ENCODE results near the gene RAB31.

DNA sequence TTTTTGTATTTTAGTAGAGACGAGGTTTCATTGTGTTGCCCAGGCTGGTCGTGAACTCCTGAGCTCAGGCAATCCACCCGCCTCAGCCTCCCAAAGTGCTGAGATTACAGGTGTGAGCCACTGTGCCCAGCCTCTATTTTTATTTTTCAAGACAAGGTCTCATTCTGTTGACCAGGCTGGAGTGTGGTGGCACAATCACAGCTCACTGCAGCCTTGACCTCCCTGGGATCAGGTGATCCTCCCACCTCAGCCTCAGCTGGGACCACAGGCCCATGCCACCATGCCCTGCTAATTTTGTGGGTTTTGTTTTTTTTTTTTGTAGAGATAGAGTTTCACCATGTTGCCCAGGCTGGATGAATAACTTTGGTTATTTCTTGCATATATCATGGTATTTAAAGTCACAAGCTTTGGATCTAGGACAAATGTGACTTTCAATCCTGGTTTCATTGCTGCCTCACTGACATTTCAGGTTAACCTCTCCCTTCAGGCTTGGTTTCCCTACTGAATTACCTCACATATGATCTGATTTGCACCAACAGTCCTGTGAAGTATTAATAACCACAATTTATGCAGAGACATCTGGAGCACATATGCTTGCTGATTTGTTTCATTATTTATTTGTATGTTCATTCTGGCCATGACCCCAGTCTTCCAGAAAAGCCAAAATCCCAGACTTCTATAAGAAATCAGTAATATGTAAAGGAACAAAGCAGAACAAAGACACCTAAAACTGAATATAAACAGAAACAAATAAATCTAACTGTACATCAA, 17.5 kb upstream of the RAB31 start:
- TF ChIP-seq, protein P1, sequence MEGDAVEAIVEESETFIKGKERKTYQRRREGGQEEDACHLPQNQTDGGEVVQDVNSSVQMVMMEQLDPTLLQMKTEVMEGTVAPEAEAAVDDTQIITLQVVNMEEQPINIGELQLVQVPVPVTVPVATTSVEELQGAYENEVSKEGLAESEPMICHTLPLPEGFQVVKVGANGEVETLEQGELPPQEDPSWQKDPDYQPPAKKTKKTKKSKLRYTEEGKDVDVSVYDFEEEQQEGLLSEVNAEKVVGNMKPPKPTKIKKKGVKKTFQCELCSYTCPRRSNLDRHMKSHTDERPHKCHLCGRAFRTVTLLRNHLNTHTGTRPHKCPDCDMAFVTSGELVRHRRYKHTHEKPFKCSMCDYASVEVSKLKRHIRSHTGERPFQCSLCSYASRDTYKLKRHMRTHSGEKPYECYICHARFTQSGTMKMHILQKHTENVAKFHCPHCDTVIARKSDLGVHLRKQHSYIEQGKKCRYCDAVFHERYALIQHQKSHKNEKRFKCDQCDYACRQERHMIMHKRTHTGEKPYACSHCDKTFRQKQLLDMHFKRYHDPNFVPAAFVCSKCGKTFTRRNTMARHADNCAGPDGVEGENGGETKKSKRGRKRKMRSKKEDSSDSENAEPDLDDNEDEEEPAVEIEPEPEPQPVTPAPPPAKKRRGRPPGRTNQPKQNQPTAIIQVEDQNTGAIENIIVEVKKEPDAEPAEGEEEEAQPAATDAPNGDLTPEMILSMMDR (IDR thresholded peaks at IDR 0.05): no peak
- TF ChIP-seq POLR2A (IDR thresholded peaks at IDR 0.05; ENCODE audit: low read depth) (no peak), POLR2AphosphoS5 (IDR thresholded peaks at IDR 0.05) (no peak)

Data from esophagus muscularis mucosa (tissue), 3 donors.